ENCODE data around the gene DACT3.

Gene DACT3

GRCh38 chr19:46692918-46693722 is 32.1 kb upstream of the DACT3 start:
- Histone ChIP-seq H3K4me3 (ENCODE audit: low read depth, low read length, poor library complexity, severe bottlenecking) (no peak overlapping the region), H3K79me2 (ENCODE audit: insufficient read depth, low read length) (no peaks in the 10 kb centered on the region), H3K27me3 (ENCODE audit: insufficient read depth, low read length) (no peaks in the 10 kb centered on the region), H3K4me2 (ENCODE audit: low read length) (no peak overlapping the region), H3K36me3 (ENCODE audit: insufficient read depth, low read length) (peaks cover 84% of the 10 kb centered on the region), H2AFZ (ENCODE audit: low read length) (no peak overlapping the region), H3K27ac (ENCODE audit: low read depth, low read length, poor library complexity, severe bottlenecking) (no peak overlapping the region), H3K4me1 (ENCODE audit: insufficient read depth, low read length, severe bottlenecking) (no peaks in the 10 kb centered on the region), H4K20me1 (ENCODE audit: insufficient read depth, low read length) (no peaks in the 10 kb centered on the region), H3F3A (ENCODE audit: insufficient read depth, low read length) (no peaks in the 10 kb centered on the region), H3K9me3 (ENCODE audit: low read length) (no peaks in the 10 kb centered on the region), H3K9me2 (ENCODE audit: low read depth, low read length) (no peaks in the 10 kb centered on the region), H3K9ac (ENCODE audit: low read length) (no peak overlapping the region)
- TF ChIP-seq CTCF (IDR thresholded peaks at IDR 0.05; ENCODE audit: low read length) (no peak), EZH2 (IDR thresholded peaks at IDR 0.05; ENCODE audit: borderline replicate concordance, low read length) (no peak)

- TF ChIP-seq CTCF (IDR thresholded peaks at IDR 0.05; ENCODE audit: low read length) (no peak), EZH2 (IDR thresholded peaks at IDR 0.05; ENCODE audit: borderline replicate concordance, low read length) (no peak)
- H3K36me3 ChIP-seq (ENCODE audit: insufficient read depth, low read length), result peaks cover 88% of the 10 kb centered on the region
- no peak overlapping the region for H2AFZ ChIP-seq (ENCODE audit: low read length)
- H3K9me2 ChIP-seq (ENCODE audit: low read depth, low read length), result no peaks in the 10 kb centered on the region
- H3K27ac ChIP-seq (ENCODE audit: low read depth, low read length, poor library complexity, severe bottlenecking), result no peak overlapping the region
- H3K27me3 ChIP-seq (ENCODE audit: insufficient read depth, low read length), result no peaks in the 10 kb centered on the region
- no peaks in the 10 kb centered on the region for H3K4me1 ChIP-seq (ENCODE audit: insufficient read depth, low read length, severe bottlenecking)
- no peaks in the 10 kb centered on the region for H3F3A ChIP-seq (ENCODE audit: insufficient read depth, low read length)
- no peaks in the 10 kb centered on the region for H3K79me2 ChIP-seq (ENCODE audit: insufficient read depth, low read length)
- H3K9me3 ChIP-seq (ENCODE audit: low read length), result no peaks in the 10 kb centered on the region
- H3K9ac ChIP-seq (ENCODE audit: low read length), result no peak overlapping the region
- H3K4me3 ChIP-seq (ENCODE audit: low read depth, low read length, poor library complexity, severe bottlenecking), result no peak overlapping the region
- no peak overlapping the region for H3K4me2 ChIP-seq (ENCODE audit: low read length)
- no peaks in the 10 kb centered on the region for H4K20me1 ChIP-seq (ENCODE audit: insufficient read depth, low read length)
Measured at GRCh38 chr19:46691948-46692347, 31.0 kb upstream of the DACT3 start.

- no peak for TF ChIP-seq EZH2 (IDR thresholded peaks at IDR 0.05; ENCODE audit: borderline replicate concordance, low read length)
- TF ChIP-seq CTCF (IDR thresholded peaks at IDR 0.05; ENCODE audit: low read length), result no peak
- Histone ChIP-seq H3K79me2 (ENCODE audit: insufficient read depth, low read length) (no peaks in the 10 kb centered on the region), H3K4me2 (ENCODE audit: low read length) (no peak overlapping the region), H3K4me3 (ENCODE audit: low read depth, low read length, poor library complexity, severe bottlenecking) (no peak overlapping the region), H3K4me1 (ENCODE audit: insufficient read depth, low read length, severe bottlenecking) (no peaks in the 10 kb centered on the region), H3K9me2 (ENCODE audit: low read depth, low read length) (no peaks in the 10 kb centered on the region), H2AFZ (ENCODE audit: low read length) (no peak overlapping the region), H3F3A (ENCODE audit: insufficient read depth, low read length) (no peaks in the 10 kb centered on the region), H3K36me3 (ENCODE audit: insufficient read depth, low read length) (peaks cover 86% of the 10 kb centered on the region), H3K9me3 (ENCODE audit: low read length) (no peaks in the 10 kb centered on the region), H3K27me3 (ENCODE audit: insufficient read depth, low read length) (no peaks in the 10 kb centered on the region), H3K9ac (ENCODE audit: low read length) (no peak overlapping the region), H4K20me1 (ENCODE audit: insufficient read depth, low read length) (no peaks in the 10 kb centered on the region), H3K27ac (ENCODE audit: low read depth, low read length, poor library complexity, severe bottlenecking) (no peak overlapping the region)
Measured at GRCh38 chr19:46691104-46691503, 30.1 kb upstream of the DACT3 start.
